Measurements from ENCODE around the gene KLHL40.

Gene KLHL40

GRCh38 chr3:42710323-42711021 lies 25.1 kb downstream of the KLHL40 start:
- H3K27ac ChIP-seq: no peak overlapping the region
- H3K4me3 ChIP-seq (ENCODE audit: low read depth, low read length): no peak overlapping the region
- in situ Hi-C loops (cut with HindIII; ENCODE audit: low pct_ligation_motif_present, low sequenced_read_pairs): no loop called here
- no peak for TF ChIP-seq CTCF (IDR thresholded peaks at IDR 0.05; ENCODE audit: low read depth, low read length, missing control alignments)
- no peaks in the 10 kb centered on the region for H3K36me3 ChIP-seq (replicated peaks)
- DNase-seq: no peak
- H3K27me3 ChIP-seq (replicated peaks): peaks cover 3% of the 10 kb centered on the region

- TF ChIP-seq CTCF (IDR thresholded peaks at IDR 0.05; ENCODE audit: low read depth, low read length, missing control alignments): peak; percentile 47
- Histone ChIP-seq H3K27me3 (replicated peaks) (peaks cover 3% of the 10 kb centered on the region), H3K36me3 (replicated peaks) (no peaks in the 10 kb centered on the region), H3K27ac (no peak overlapping the region), H3K4me3 (ENCODE audit: low read depth, low read length) (no peak overlapping the region)
- in situ Hi-C loops (cut with HindIII; ENCODE audit: low pct_ligation_motif_present, low sequenced_read_pairs): no loop called here
- no peak for DNase-seq
Measured at GRCh38 chr3:42711491-42712343, 26.4 kb downstream of the KLHL40 start.

GRCh38 chr3:42712344-42712648 lies 27.0 kb downstream of the KLHL40 start:
- no peak for TF ChIP-seq CTCF (IDR thresholded peaks at IDR 0.05; ENCODE audit: low read depth, low read length, missing control alignments)
- no peak for DNase-seq
- Histone ChIP-seq H3K27ac (no peak overlapping the region), H3K4me3 (ENCODE audit: low read depth, low read length) (no peak overlapping the region), H3K27me3 (replicated peaks) (peaks cover 3% of the 10 kb centered on the region), H3K36me3 (replicated peaks) (no peaks in the 10 kb centered on the region)
- in situ Hi-C loops (cut with HindIII; ENCODE audit: low pct_ligation_motif_present, low sequenced_read_pairs): no loop called here

- Histone ChIP-seq H3K27me3 (replicated peaks) (peaks cover 3% of the 10 kb centered on the region), H3K4me3 (ENCODE audit: low read depth, low read length) (no peak overlapping the region), H3K27ac (no peak overlapping the region), H3K36me3 (replicated peaks) (no peaks in the 10 kb centered on the region)
- in situ Hi-C loops (cut with HindIII; ENCODE audit: low pct_ligation_motif_present, low sequenced_read_pairs): no loop called here
- no peak for DNase-seq
- no peak for TF ChIP-seq CTCF (IDR thresholded peaks at IDR 0.05; ENCODE audit: low read depth, low read length, missing control alignments)
Measured at GRCh38 chr3:42712688-42713372, 27.5 kb downstream of the KLHL40 start.

GRCh38 chr3:42713747-42714146 lies 28.4 kb downstream of the KLHL40 start:
- no peak overlapping the region for H3K4me3 ChIP-seq (ENCODE audit: low read depth, low read length)
- no peak for TF ChIP-seq CTCF (IDR thresholded peaks at IDR 0.05; ENCODE audit: low read depth, low read length, missing control alignments)
- no peaks in the 10 kb centered on the region for H3K36me3 ChIP-seq (replicated peaks)
- no peak for DNase-seq
- in situ Hi-C loops (cut with HindIII; ENCODE audit: low pct_ligation_motif_present, low sequenced_read_pairs): no loop called here
- H3K27ac ChIP-seq: no peak overlapping the region
- peaks cover 3% of the 10 kb centered on the region for H3K27me3 ChIP-seq (replicated peaks)
